ENCODE results near the gene CEACAM3. TPM values are rescaled to one million over a fixed set of nuclear protein-coding genes. Genes with fewer than 3 reads are reported as not detected.
"Not testable (repeated sequence)": the region's sequence is repeated elsewhere in the genome, so short reads cannot be mapped to it uniquely, and the experiment has no call there.

Gene CEACAM3
- total and polyA plus RNA-seq, 2 of the 8 experiments (the other 6 are each of a cell fraction or from before 2014, with no cell fraction given): not detected

GRCh38 chr19:41787055-41787454 lies 9.3 kb upstream of the CEACAM3 start (continued):
- TF ChIP-seq CTCF (IDR thresholded peaks at IDR 0.05; ENCODE audit: control extremely low read depth in 1 of 3, insufficient read depth in 1 of 3, low read depth in 1 of 3, low read length in 3 of 3): no peak

- H2BK15ac ChIP-seq (ENCODE audit: low read length); H3K18ac ChIP-seq (ENCODE audit: extremely low read depth, low read length); DNase-seq (ENCODE audit: low read depth in 1 of 2, low spot score in 2 of 2); H3K4ac ChIP-seq (replicated peaks; ENCODE audit: insufficient read length, low read depth, low read length); H3K27me3 ChIP-seq (replicated peaks in 1 of 4; ENCODE audit: control insufficient read depth in 3 of 4, extremely low read depth in 1 of 4, insufficient read depth in 3 of 4, low read length in 3 of 4); FAIRE-seq; H3K14ac ChIP-seq (ENCODE audit: insufficient read length); H2BK5ac ChIP-seq (ENCODE audit: low read depth, low read length); H3K9ac ChIP-seq (replicated peaks in 1 of 4; ENCODE audit: extremely low read depth in 1 of 4, low read depth in 3 of 4, low read length in 3 of 4); H4K20me1 ChIP-seq (replicated peaks in 1 of 2; ENCODE audit: control insufficient read depth in 1 of 2, insufficient read depth in 2 of 2, low read length in 2 of 2); H3K4me3 ChIP-seq (ENCODE audit: extremely low read depth in 1 of 4, insufficient read depth in 2 of 4, low read depth in 3 of 4, low read length in 4 of 4); H3K79me2 ChIP-seq (ENCODE audit: control insufficient read depth in 1 of 2, insufficient read depth in 2 of 2, low read length in 2 of 2); H4K5ac ChIP-seq (ENCODE audit: insufficient read length, low read depth, low read length); H2AK5ac ChIP-seq (ENCODE audit: low read depth, low read length); H4K8ac ChIP-seq (ENCODE audit: extremely low read depth, insufficient read depth, low read length); POLR2A ChIA-PET (ENCODE audit: partially characterized antibody); H3K79me1 ChIP-seq (ENCODE audit: low read depth, low read length); H2AFZ ChIP-seq (ENCODE audit: low read length); H2BK12ac ChIP-seq (ENCODE audit: low read depth, low read length); H4K91ac ChIP-seq (replicated peaks; ENCODE audit: insufficient read length, low read length); H2BK120ac ChIP-seq (replicated peaks; ENCODE audit: low read depth, low read length); H3K56ac ChIP-seq (replicated peaks; ENCODE audit: insufficient read length, low read depth, low read length); CTCF ChIA-PET (ENCODE audit: partially characterized antibody); H3K4me2 ChIP-seq (ENCODE audit: insufficient read depth in 1 of 2, low read depth in 2 of 2, low read length in 2 of 2); H3K4me1 ChIP-seq (replicated peaks in 1 of 4; ENCODE audit: control insufficient read depth in 3 of 4, insufficient read depth in 4 of 4, low read length in 3 of 4); H3K27ac ChIP-seq (ENCODE audit: low read depth, low read length); H3K23ac ChIP-seq (ENCODE audit: insufficient read length); H3K36me3 ChIP-seq (ENCODE audit: control insufficient read depth in 2 of 4, insufficient read depth in 4 of 4, low read length in 3 of 4); H3K23me2 ChIP-seq (ENCODE audit: low read depth, low read length); H2BK20ac ChIP-seq (ENCODE audit: low read length): not testable (repeated sequence)
- WGBS, 2 experiments (ENCODE audit: extremely low coverage in 1 of 2, insufficient coverage in 1 of 2, insufficient read length in 1 of 2, insufficient replicate concordance in 2 of 2, low coverage in 1 of 2, low lambda C conversion rate in 2 of 2, missing lambda C conversion rate in 1 of 2): no CpG with 5 or more reads among the region's 1 CpG
- peaks cover 2 to 30% of the 10 kb centered on the region in 2 experiments; a peak in 3 of 4 replicates for H3K9me3 ChIP-seq (ENCODE audit: insufficient read depth in 2 of 2, low read depth in 1 of 2, low read length in 1 of 2)
These were observed 7.9 kb upstream of the CEACAM3 start for GRCh38 chr19:41788518-41788917.

All from H1 (cell line).